Measurements from ENCODE around the gene SEC62. TPM values are rescaled to one million over a fixed set of nuclear protein-coding genes. Genes with fewer than 3 reads are reported as not detected.

Gene SEC62
- total RNA-seq, 1 donor from 2014 or later, result 153 TPM

- intact Hi-C loops (cut with DNase I), result no loop called here
- Histone ChIP-seq H3K36me3 (peaks cover 19% of the 10 kb centered on the region), H3K9me3 (no peaks in the 10 kb centered on the region), H3K27me3 (ENCODE audit: low read depth) (no peaks in the 10 kb centered on the region), H3K27ac (no peak overlapping the region), H3K4me3 (no peak overlapping the region), H3K4me1 (peaks cover 55% of the 10 kb centered on the region)
- DNase-seq (no peak), ATAC-seq (no peak)
- TF ChIP-seq, protein P1, sequence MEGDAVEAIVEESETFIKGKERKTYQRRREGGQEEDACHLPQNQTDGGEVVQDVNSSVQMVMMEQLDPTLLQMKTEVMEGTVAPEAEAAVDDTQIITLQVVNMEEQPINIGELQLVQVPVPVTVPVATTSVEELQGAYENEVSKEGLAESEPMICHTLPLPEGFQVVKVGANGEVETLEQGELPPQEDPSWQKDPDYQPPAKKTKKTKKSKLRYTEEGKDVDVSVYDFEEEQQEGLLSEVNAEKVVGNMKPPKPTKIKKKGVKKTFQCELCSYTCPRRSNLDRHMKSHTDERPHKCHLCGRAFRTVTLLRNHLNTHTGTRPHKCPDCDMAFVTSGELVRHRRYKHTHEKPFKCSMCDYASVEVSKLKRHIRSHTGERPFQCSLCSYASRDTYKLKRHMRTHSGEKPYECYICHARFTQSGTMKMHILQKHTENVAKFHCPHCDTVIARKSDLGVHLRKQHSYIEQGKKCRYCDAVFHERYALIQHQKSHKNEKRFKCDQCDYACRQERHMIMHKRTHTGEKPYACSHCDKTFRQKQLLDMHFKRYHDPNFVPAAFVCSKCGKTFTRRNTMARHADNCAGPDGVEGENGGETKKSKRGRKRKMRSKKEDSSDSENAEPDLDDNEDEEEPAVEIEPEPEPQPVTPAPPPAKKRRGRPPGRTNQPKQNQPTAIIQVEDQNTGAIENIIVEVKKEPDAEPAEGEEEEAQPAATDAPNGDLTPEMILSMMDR (IDR thresholded peaks at IDR 0.05), result no peak
Measured at GRCh38 chr3:169969174-169970095, 2.8 kb downstream of the SEC62 start.

GRCh38 chr3:169970847-169971246, 4.2 kb downstream of the SEC62 start:
- Histone ChIP-seq H3K36me3 (peaks cover 31% of the 10 kb centered on the region), H3K27me3 (ENCODE audit: low read depth) (no peaks in the 10 kb centered on the region), H3K4me3 (no peak overlapping the region), H3K4me1 (peaks cover 55% of the 10 kb centered on the region), H3K27ac (no peak overlapping the region), H3K9me3 (no peaks in the 10 kb centered on the region)
- ATAC-seq (no peak), DNase-seq (no peak)
- intact Hi-C loops (cut with DNase I), result no loop called here
- TF ChIP-seq, protein P1 (IDR thresholded peaks at IDR 0.05), result no peak

DNA sequence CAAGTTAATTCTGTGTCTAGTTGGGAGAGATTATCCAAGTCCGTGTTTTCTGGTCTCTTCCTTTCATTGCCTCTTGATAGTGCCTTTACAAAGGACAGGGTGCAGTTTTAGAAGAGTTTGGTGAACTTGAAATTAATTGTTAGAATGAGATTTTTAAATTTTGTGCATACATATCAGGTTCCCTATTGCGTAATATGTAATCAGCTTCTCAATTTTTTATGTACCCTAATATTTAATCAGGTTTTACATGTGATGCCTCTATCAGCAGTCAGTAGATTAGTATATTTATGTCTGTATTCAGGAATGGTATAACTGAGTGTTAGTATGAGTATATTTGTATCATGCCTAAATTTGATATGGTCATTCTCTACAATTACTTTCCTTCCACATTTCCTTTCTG, 4.9 kb downstream of the SEC62 start:
- Histone ChIP-seq H3K27me3 (ENCODE audit: low read depth) (no peaks in the 10 kb centered on the region), H3K4me3 (no peak overlapping the region), H3K36me3 (peaks cover 38% of the 10 kb centered on the region), H3K4me1 (peaks cover 50% of the 10 kb centered on the region), H3K27ac (no peak overlapping the region), H3K9me3 (no peaks in the 10 kb centered on the region)
- no peak for DNase-seq
- ATAC-seq, result no peak
- TF ChIP-seq, protein P1 (IDR thresholded peaks at IDR 0.05), result no peak
- intact Hi-C loops (cut with DNase I), result no loop called here

- TF ChIP-seq, protein P1 (IDR thresholded peaks at IDR 0.05), result no peak
- H3K4me3 ChIP-seq, result no peak overlapping the region
- peaks cover 97% of the 10 kb centered on the region for H3K36me3 ChIP-seq
- H3K27ac ChIP-seq, result no peak overlapping the region
- DNase-seq, result no peak
- no peaks in the 10 kb centered on the region for H3K27me3 ChIP-seq (ENCODE audit: low read depth)
- intact Hi-C loops (cut with DNase I), result no loop called here
- H3K9me3 ChIP-seq, result no peaks in the 10 kb centered on the region
- no peaks in the 10 kb centered on the region for H3K4me1 ChIP-seq
- no peak for ATAC-seq
Measured at GRCh38 chr3:169980055-169980454, 13.4 kb downstream of the SEC62 start.

- peaks cover 100% of the 10 kb centered on the region for H3K36me3 ChIP-seq
- intact Hi-C loops (cut with DNase I), result no loop called here
- DNase-seq (no peak), ATAC-seq (no peak)
- no peaks in the 10 kb centered on the region for H3K4me1 ChIP-seq
- H3K9me3 ChIP-seq, result no peaks in the 10 kb centered on the region
- H3K27me3 ChIP-seq (ENCODE audit: low read depth), result no peaks in the 10 kb centered on the region
- TF ChIP-seq, protein P1 (IDR thresholded peaks at IDR 0.05), result no peak
- no peak overlapping the region for H3K4me3 ChIP-seq
- no peak overlapping the region for H3K27ac ChIP-seq
Measured at GRCh38 chr3:169984292-169984691, 17.7 kb downstream of the SEC62 start.

Measured in lower lobe of right lung (tissue), 2 donors.